HG03457 (cell line): Measurements from ENCODE around the gene SETD1B.

Experiments used
- ATAC-seq: cut with Tn5 transposase; IDR thresholded peaks from one replicate; pipeline ENCODE4 v1.9.1; 2021; ENCODE audit warnings: moderate number of reproducible peaks; ENCODE audit not compliant: unreplicated experiment

The SETD1B gene

GRCh38 chr12:121806546-121807423, 3.0 kb downstream of the SETD1B start:
- ATAC-seq, result no peak

GRCh38 chr12:121807642-121808347, 4.0 kb downstream of the SETD1B start:
- no peak for ATAC-seq

- no peak for ATAC-seq
Measured at GRCh38 chr12:121808623-121809022, 4.8 kb downstream of the SETD1B start.

GRCh38 chr12:121809712-121810116, 5.9 kb downstream of the SETD1B start:
- no peak for ATAC-seq

GRCh38 chr12:121810234-121810817, 6.5 kb downstream of the SETD1B start:
- ATAC-seq, result no peak

- no peak for ATAC-seq
Measured at GRCh38 chr12:121810833-121811433, 7.1 kb downstream of the SETD1B start.

- ATAC-seq, result no peak
Measured at GRCh38 chr12:121811434-121812319, 7.9 kb downstream of the SETD1B start.

GRCh38 chr12:121812320-121812871, 8.6 kb downstream of the SETD1B start:
- no peak for ATAC-seq

- no peak for ATAC-seq
Measured at GRCh38 chr12:121812921-121813896, 9.4 kb downstream of the SETD1B start.

- no peak for ATAC-seq
Measured at GRCh38 chr12:121813951-121814350, 10.1 kb downstream of the SETD1B start.

- ATAC-seq, result no peak
Measured at GRCh38 chr12:121814429-121815119, 10.8 kb downstream of the SETD1B start.

GRCh38 chr12:121815263-121815662, 11.5 kb downstream of the SETD1B start:
- ATAC-seq, result no peak

- no peak for ATAC-seq
Measured at GRCh38 chr12:121816925-121817647, 13.3 kb downstream of the SETD1B start.

- ATAC-seq, result no peak
Measured at GRCh38 chr12:121817648-121818043, 13.8 kb downstream of the SETD1B start.

GRCh38 chr12:121819212-121819949, 15.6 kb downstream of the SETD1B start:
- ATAC-seq, result no peak

GRCh38 chr12:121820056-121820455, 16.2 kb downstream of the SETD1B start:
- ATAC-seq, result no peak
